ENCODE measurements around the gene FARS2.

The FARS2 gene

GRCh38 chr6:5587648-5588047 lies 326.3 kb downstream of the FARS2 start:
- DNase-seq (ENCODE audit: low read depth), result no peak

GRCh38 chr6:5589422-5590141 lies 328.3 kb downstream of the FARS2 start:
- DNase-seq (ENCODE audit: low read depth), result no peak

- DNase-seq (ENCODE audit: low read depth), result no peak
Observed at GRCh38 chr6:5590187-5590586, 328.9 kb downstream of the FARS2 start.

- DNase-seq (ENCODE audit: low read depth), result no peak
Observed at GRCh38 chr6:5592886-5593519, 331.7 kb downstream of the FARS2 start.

GRCh38 chr6:5595184-5595583 lies 333.9 kb downstream of the FARS2 start:
- no peak for DNase-seq (ENCODE audit: low read depth)

GRCh38 chr6:5597413-5597812 lies 336.1 kb downstream of the FARS2 start:
- DNase-seq (ENCODE audit: low read depth), result no peak

- DNase-seq (ENCODE audit: low read depth), result no peak
Observed at GRCh38 chr6:5598123-5598522, 336.8 kb downstream of the FARS2 start.

- DNase-seq (ENCODE audit: low read depth), result no peak
Observed at GRCh38 chr6:5599127-5599526, 337.8 kb downstream of the FARS2 start.

- no peak for DNase-seq (ENCODE audit: low read depth)
Observed at GRCh38 chr6:5605937-5606336, 344.6 kb downstream of the FARS2 start.

- no peak for DNase-seq (ENCODE audit: low read depth)
Observed at GRCh38 chr6:5606546-5606945, 345.2 kb downstream of the FARS2 start.

- no peak for DNase-seq (ENCODE audit: low read depth)
Observed at GRCh38 chr6:5610640-5611039, 349.3 kb downstream of the FARS2 start.

- DNase-seq (ENCODE audit: low read depth), result no peak
Observed at GRCh38 chr6:5617179-5617578, 355.9 kb downstream of the FARS2 start.

GRCh38 chr6:5619249-5619648 lies 357.9 kb downstream of the FARS2 start:
- DNase-seq (ENCODE audit: low read depth), result no peak

- DNase-seq (ENCODE audit: low read depth), result no peak
Observed at GRCh38 chr6:5622276-5623005, 361.1 kb downstream of the FARS2 start.

GRCh38 chr6:5623769-5624168 lies 362.5 kb downstream of the FARS2 start:
- no peak for DNase-seq (ENCODE audit: low read depth)

- no peak for DNase-seq (ENCODE audit: low read depth)
Observed at GRCh38 chr6:5624256-5624655, 362.9 kb downstream of the FARS2 start.

GRCh38 chr6:5626727-5627426 lies 365.6 kb downstream of the FARS2 start:
- DNase-seq (ENCODE audit: low read depth), result no peak

- DNase-seq (ENCODE audit: low read depth), result no peak
Observed at GRCh38 chr6:5630636-5631035, 369.3 kb downstream of the FARS2 start.

- DNase-seq (ENCODE audit: low read depth), result no peak
Observed at GRCh38 chr6:5632348-5632935, 371.1 kb downstream of the FARS2 start.

- no peak for DNase-seq (ENCODE audit: low read depth)
Observed at GRCh38 chr6:5634525-5634924, 373.2 kb downstream of the FARS2 start.

GRCh38 chr6:5636210-5637030 lies 375.1 kb downstream of the FARS2 start:
- DNase-seq (ENCODE audit: low read depth), result no peak

Measured in stimulated activated CD8-positive, alpha-beta memory T cell treated with anti-CD3 and anti-CD28 coated beads, Interleukin-12 subunit alpha, Interleukin-12 subunit beta, amount 100 ng/mL, for 4 hours (primary cell).